Adrenal gland (tissue), 5 donors: ENCODE results near the gene PGAP1.

Source experiments
- POLR2A ChIP-seq, 2 donors: fragments of 450-650 bp; IDR thresholded peaks; one replicate each; pipeline ENCODE4 v1.6.1; 2017; ENCODE audit warnings: antibody characterized with exemption in 2 of 2, mild to moderate bottlenecking in 2 of 2, moderate library complexity in 1 of 2
- TF ChIP-seq, protein P1 (sequence below), 6 experiments: fragments of 450-650 bp in 4 of 6; fragments of 200-600 bp in 2 of 6; sonication (generic) in 1 of 6; IDR thresholded peaks; 1 replicate in 5 of 6; 2 replicates in 1 of 6; pipeline versions ENCODE4 v1.5.1 to v1.8.0; 2016 to 2021; ENCODE audit warnings: antibody characterized with exemption in 6 of 6, mild to moderate bottlenecking in 2 of 6, moderate library complexity in 1 of 6
- donor health status: DM: no; HTN: no; CAD: no.

- no peak for TF ChIP-seq POLR2A (IDR thresholded peaks at IDR 0.05)
- TF ChIP-seq, protein P1, sequence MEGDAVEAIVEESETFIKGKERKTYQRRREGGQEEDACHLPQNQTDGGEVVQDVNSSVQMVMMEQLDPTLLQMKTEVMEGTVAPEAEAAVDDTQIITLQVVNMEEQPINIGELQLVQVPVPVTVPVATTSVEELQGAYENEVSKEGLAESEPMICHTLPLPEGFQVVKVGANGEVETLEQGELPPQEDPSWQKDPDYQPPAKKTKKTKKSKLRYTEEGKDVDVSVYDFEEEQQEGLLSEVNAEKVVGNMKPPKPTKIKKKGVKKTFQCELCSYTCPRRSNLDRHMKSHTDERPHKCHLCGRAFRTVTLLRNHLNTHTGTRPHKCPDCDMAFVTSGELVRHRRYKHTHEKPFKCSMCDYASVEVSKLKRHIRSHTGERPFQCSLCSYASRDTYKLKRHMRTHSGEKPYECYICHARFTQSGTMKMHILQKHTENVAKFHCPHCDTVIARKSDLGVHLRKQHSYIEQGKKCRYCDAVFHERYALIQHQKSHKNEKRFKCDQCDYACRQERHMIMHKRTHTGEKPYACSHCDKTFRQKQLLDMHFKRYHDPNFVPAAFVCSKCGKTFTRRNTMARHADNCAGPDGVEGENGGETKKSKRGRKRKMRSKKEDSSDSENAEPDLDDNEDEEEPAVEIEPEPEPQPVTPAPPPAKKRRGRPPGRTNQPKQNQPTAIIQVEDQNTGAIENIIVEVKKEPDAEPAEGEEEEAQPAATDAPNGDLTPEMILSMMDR (IDR thresholded peaks at IDR 0.05) = no peak
Measured at GRCh38 chr2:196884368-196884767, 42.1 kb downstream of the PGAP1 start.
